Globus pallidus (tissue), 1 donor: ENCODE results near the gene MAP4.
A peak's percentile ranks its signal among the peaks of the same experiment; 100 is the strongest.
"Not testable (repeated sequence)": the region's sequence is repeated elsewhere in the genome, so short reads cannot be mapped to it uniquely, and the experiment has no call there.

Experiments
- DNase-seq: peaks from one replicate; pipeline ENCODE4 v3.0.0-alpha.2; 2015; ENCODE audit warnings: low spot score

MAP4 gene

GRCh38 chr3:48013288-48013980 is 2.8 kb downstream of the MAP4 start:
- no peak for DNase-seq

- no peak for DNase-seq
Observed at GRCh38 chr3:48012659-48013058, 3.6 kb downstream of the MAP4 start.

GRCh38 chr3:48008066-48008465 is 8.2 kb downstream of the MAP4 start:
- DNase-seq: not testable (repeated sequence)

GRCh38 chr3:48007361-48007760 is 8.9 kb downstream of the MAP4 start:
- not testable (repeated sequence) for DNase-seq

GRCh38 chr3:48006794-48007193 is 9.4 kb downstream of the MAP4 start:
- DNase-seq: not testable (repeated sequence)

GRCh38 chr3:48004694-48005093 is 11.5 kb downstream of the MAP4 start:
- DNase-seq: no peak

GRCh38 chr3:48002787-48003186 is 13.4 kb downstream of the MAP4 start:
- no peak for DNase-seq

- DNase-seq: no peak
Observed at GRCh38 chr3:48001991-48002390, 14.2 kb downstream of the MAP4 start.

- no peak for DNase-seq
Observed at GRCh38 chr3:48000212-48000611, 16.0 kb downstream of the MAP4 start.

GRCh38 chr3:47996440-47996839 is 19.8 kb downstream of the MAP4 start:
- DNase-seq: no peak

- DNase-seq: no peak
Observed at GRCh38 chr3:47994180-47994579, 22.0 kb downstream of the MAP4 start.

- no peak for DNase-seq
Observed at GRCh38 chr3:47991341-47991740, 24.9 kb downstream of the MAP4 start.

- peak; percentile 85 for DNase-seq
Observed at GRCh38 chr3:47989981-47990440, 26.2 kb downstream of the MAP4 start.

- DNase-seq: no peak
Observed at GRCh38 chr3:47985381-47985780, 30.8 kb downstream of the MAP4 start.

- no peak for DNase-seq
Observed at GRCh38 chr3:47984075-47984728, 32.0 kb downstream of the MAP4 start.

- no peak for DNase-seq
Observed at GRCh38 chr3:47980795-47981194, 35.4 kb downstream of the MAP4 start.

GRCh38 chr3:47979070-47979469 is 37.1 kb downstream of the MAP4 start:
- no peak for DNase-seq

- no peak for DNase-seq
Observed at GRCh38 chr3:47978386-47978785, 37.8 kb downstream of the MAP4 start.

GRCh38 chr3:47976135-47976732 is 40.0 kb downstream of the MAP4 start:
- DNase-seq: no peak

- no peak for DNase-seq
Observed at GRCh38 chr3:47974974-47975470, 41.2 kb downstream of the MAP4 start.

GRCh38 chr3:47971081-47971480 is 45.1 kb downstream of the MAP4 start:
- no peak for DNase-seq

GRCh38 chr3:47964740-47965139 is 51.5 kb downstream of the MAP4 start:
- no peak for DNase-seq
